GM23338 (cell line): ENCODE measurements around the gene ABCC10. TPM values are rescaled to one million over a fixed set of nuclear protein-coding genes. Genes with fewer than 3 reads are reported as not detected.

Experiments used
- CREB1 ChIP-seq: fragments of 250-450 bp; sonication (Bioruptor Pico); IDR thresholded peaks from 2 replicates; pipeline ENCODE4 v1.5.0; 2020; ENCODE audit warnings: low read depth, mild to moderate bottlenecking, moderate library complexity
- EZH2phosphoT487 ChIP-seq: fragments of 200-600 bp; sonication (generic); IDR thresholded peaks from one replicate; pipeline ENCODE4 v1.8.1; 2018; ENCODE audit warnings: antibody characterized with exemption; ENCODE audit not compliant: unreplicated experiment
- JUNB ChIP-seq: IDR thresholded peaks from one replicate; pipeline ENCODE4 v1.6.1; 2016; ENCODE audit warnings: antibody characterized with exemption; ENCODE audit not compliant: unreplicated experiment
- NANOG ChIP-seq: IDR thresholded peaks from 2 replicates; pipeline ENCODE4 v1.6.1; 2016; ENCODE audit warnings: antibody characterized with exemption, borderline replicate concordance
- POLR2AphosphoS5 ChIP-seq: IDR thresholded peaks from 2 replicates; pipeline ENCODE4 v1.6.1; 2016; ENCODE audit warnings: antibody characterized with exemption, low read depth
- ZNF331 ChIP-seq: fragments of 250-450 bp; sonication (Bioruptor Pico); IDR thresholded peaks from 2 replicates; pipeline ENCODE4 v1.5.0; 2020; ENCODE audit warnings: low read depth, mild to moderate bottlenecking, moderate library complexity
- polyA plus RNA-seq: library from polyadenylated mRNA; unstranded; fragments of >200 nt; fragmentation: Nextera tagmentation; extraction: Ambion mirVana; gene quantifications from 2 replicates; pipeline ENCODE4 v1.2.1, GENCODE V29; 2016
- total RNA-seq: library from RNA; depleted of rRNA; stranded (reverse); fragments of >200 nt; shearing (Covaris generic); gene quantifications from 2 replicates; pipeline ENCODE4 v1.2.3, GENCODE V29; 2014
- TF ChIP-seq, protein P1 (sequence below), 2 experiments: fragments of 200-600 bp in 1 of 2; sonication (generic) in 1 of 2; conservative IDR thresholded peaks; 2 replicates each; pipeline versions ENCODE4 v1.5.1 to v1.6.1; 2016 to 2017; ENCODE audit warnings: antibody characterized with exemption in 2 of 2, low read depth in 2 of 2, mild to moderate bottlenecking in 2 of 2, moderate library complexity in 1 of 2
- TF ChIP-seq, protein P2 (sequence below): fragments of 250-450 bp; sonication (Bioruptor Pico); IDR thresholded peaks from 2 replicates; pipeline ENCODE4 v1.5.0; 2020; ENCODE audit warnings: mild to moderate bottlenecking, moderate library complexity

Gene ABCC10
- total and polyA plus RNA-seq, 2 experiments from 2014 or later, result 16.9 to 17.5 TPM

GRCh38 chr6:43428874-43429273, 1.5 kb downstream of the ABCC10 start (continued):
- TF ChIP-seq, protein P1, sequence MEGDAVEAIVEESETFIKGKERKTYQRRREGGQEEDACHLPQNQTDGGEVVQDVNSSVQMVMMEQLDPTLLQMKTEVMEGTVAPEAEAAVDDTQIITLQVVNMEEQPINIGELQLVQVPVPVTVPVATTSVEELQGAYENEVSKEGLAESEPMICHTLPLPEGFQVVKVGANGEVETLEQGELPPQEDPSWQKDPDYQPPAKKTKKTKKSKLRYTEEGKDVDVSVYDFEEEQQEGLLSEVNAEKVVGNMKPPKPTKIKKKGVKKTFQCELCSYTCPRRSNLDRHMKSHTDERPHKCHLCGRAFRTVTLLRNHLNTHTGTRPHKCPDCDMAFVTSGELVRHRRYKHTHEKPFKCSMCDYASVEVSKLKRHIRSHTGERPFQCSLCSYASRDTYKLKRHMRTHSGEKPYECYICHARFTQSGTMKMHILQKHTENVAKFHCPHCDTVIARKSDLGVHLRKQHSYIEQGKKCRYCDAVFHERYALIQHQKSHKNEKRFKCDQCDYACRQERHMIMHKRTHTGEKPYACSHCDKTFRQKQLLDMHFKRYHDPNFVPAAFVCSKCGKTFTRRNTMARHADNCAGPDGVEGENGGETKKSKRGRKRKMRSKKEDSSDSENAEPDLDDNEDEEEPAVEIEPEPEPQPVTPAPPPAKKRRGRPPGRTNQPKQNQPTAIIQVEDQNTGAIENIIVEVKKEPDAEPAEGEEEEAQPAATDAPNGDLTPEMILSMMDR (conservative IDR thresholded peaks at IDR 0.05; ENCODE audit: low read depth in 2 of 2), result no peak
- no peak for TF ChIP-seq EZH2phosphoT487
- TF ChIP-seq CREB1 (CRISPR knock-in tag), result no peak
- TF ChIP-seq JUNB, result no peak
- TF ChIP-seq POLR2AphosphoS5, result no peak
- TF ChIP-seq, protein P2, sequence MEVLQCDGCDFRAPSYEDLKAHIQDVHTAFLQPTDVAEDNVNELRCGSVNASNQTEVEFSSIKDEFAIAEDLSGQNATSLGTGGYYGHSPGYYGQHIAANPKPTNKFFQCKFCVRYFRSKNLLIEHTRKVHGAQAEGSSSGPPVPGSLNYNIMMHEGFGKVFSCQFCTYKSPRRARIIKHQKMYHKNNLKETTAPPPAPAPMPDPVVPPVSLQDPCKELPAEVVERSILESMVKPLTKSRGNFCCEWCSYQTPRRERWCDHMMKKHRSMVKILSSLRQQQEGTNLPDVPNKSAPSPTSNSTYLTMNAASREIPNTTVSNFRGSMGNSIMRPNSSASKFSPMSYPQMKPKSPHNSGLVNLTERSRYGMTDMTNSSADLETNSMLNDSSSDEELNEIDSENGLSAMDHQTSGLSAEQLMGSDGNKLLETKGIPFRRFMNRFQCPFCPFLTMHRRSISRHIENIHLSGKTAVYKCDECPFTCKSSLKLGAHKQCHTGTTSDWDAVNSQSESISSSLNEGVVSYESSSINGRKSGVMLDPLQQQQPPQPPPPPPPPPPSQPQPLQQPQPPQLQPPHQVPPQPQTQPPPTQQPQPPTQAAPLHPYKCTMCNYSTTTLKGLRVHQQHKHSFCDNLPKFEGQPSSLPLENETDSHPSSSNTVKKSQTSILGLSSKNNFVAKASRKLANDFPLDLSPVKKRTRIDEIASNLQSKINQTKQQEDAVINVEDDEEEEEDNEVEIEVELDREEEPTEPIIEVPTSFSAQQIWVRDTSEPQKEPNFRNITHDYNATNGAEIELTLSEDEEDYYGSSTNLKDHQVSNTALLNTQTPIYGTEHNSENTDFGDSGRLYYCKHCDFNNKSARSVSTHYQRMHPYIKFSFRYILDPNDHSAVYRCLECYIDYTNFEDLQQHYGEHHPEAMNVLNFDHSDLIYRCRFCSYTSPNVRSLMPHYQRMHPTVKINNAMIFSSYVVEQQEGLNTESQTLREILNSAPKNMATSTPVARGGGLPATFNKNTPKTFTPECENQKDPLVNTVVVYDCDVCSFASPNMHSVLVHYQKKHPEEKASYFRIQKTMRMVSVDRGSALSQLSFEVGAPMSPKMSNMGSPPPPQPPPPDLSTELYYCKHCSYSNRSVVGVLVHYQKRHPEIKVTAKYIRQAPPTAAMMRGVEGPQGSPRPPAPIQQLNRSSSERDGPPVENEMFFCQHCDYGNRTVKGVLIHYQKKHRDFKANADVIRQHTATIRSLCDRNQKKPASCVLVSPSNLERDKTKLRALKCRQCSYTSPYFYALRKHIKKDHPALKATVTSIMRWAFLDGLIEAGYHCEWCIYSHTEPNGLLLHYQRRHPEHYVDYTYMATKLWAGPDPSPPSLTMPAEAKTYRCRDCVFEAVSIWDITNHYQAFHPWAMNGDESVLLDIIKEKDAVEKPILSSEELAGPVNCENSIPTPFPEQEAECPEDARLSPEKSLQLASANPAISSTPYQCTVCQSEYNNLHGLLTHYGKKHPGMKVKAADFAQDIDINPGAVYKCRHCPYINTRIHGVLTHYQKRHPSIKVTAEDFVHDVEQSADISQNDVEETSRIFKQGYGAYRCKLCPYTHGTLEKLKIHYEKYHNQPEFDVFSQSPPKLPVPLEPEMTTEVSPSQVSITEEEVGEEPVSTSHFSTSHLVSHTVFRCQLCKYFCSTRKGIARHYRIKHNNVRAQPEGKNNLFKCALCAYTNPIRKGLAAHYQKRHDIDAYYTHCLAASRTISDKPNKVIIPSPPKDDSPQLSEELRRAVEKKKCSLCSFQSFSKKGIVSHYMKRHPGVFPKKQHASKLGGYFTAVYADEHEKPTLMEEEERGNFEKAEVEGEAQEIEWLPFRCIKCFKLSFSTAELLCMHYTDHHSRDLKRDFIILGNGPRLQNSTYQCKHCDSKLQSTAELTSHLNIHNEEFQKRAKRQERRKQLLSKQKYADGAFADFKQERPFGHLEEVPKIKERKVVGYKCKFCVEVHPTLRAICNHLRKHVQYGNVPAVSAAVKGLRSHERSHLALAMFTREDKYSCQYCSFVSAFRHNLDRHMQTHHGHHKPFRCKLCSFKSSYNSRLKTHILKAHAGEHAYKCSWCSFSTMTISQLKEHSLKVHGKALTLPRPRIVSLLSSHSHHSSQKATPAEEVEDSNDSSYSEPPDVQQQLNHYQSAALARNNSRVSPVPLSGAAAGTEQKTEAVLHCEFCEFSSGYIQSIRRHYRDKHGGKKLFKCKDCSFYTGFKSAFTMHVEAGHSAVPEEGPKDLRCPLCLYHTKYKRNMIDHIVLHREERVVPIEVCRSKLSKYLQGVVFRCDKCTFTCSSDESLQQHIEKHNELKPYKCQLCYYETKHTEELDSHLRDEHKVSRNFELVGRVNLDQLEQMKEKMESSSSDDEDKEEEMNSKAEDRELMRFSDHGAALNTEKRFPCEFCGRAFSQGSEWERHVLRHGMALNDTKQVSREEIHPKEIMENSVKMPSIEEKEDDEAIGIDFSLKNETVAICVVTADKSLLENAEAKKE (CRISPR knock-in tag), result no peak
- no peak for TF ChIP-seq NANOG
- TF ChIP-seq ZNF331 (CRISPR knock-in tag), result no peak
